Neural cell (in vitro differentiated cells): ENCODE measurements around the gene IL10. TPM values are rescaled to one million over a fixed set of nuclear protein-coding genes. Genes with fewer than 3 reads are reported as not detected.
"Not testable (repeated sequence)": the region's sequence is repeated elsewhere in the genome, so short reads cannot be mapped to it uniquely, and the experiment has no call there.

ENCODE experiments used
- H2AFZ ChIP-seq: fragments of 200-600, 300-800 bp; sonication (generic), shearing (Covaris generic); 2 replicates; pipeline ENCODE4 v1.6.0; 2014; ENCODE audit warnings: low read depth, mild to moderate bottlenecking, antibody characterized with exemption, low read length, moderate library complexity
- H3F3A ChIP-seq: fragments of 200-600 bp; shearing (Covaris generic); 2 replicates; pipeline ENCODE4 v1.6.1; 2016; ENCODE audit warnings: mild to moderate bottlenecking, moderate library complexity, mixed read lengths, antibody characterized with exemption, low read length; ENCODE audit not compliant: insufficient read depth, poor library complexity, severe bottlenecking
- H3K27ac ChIP-seq: fragments of 200-600, 300-800 bp; sonication (generic), shearing (Covaris generic); 2 replicates; pipeline ENCODE4 v1.5.1; 2014; ENCODE audit warnings: mild to moderate bottlenecking, low read length, moderate library complexity
- H3K27me3 ChIP-seq: fragments of 300-800, 200-600 bp; sonication (generic), shearing (Covaris generic); 2 replicates; pipeline ENCODE4 v1.6.0; 2014; ENCODE audit warnings: mild to moderate bottlenecking, low read depth, low read length, moderate library complexity; ENCODE audit not compliant: insufficient read depth
- H3K36me3 ChIP-seq: fragments of 300-800, 200-600 bp; sonication (generic), shearing (Covaris generic); 2 replicates; pipeline ENCODE4 v1.5.1; 2014; ENCODE audit warnings: mild to moderate bottlenecking, antibody characterized with exemption, low read length, moderate library complexity; ENCODE audit not compliant: insufficient read depth
- H3K4me2 ChIP-seq: fragments of 300-800, 200-600 bp; sonication (generic), shearing (Covaris generic); 2 replicates; pipeline ENCODE4 v1.6.0; 2014; ENCODE audit warnings: mild to moderate bottlenecking, low read length
- H3K4me3 ChIP-seq: fragments of 300-800, 200-600 bp; sonication (generic), shearing (Covaris generic); 2 replicates; pipeline ENCODE4 v1.5.1; 2014; ENCODE audit warnings: mild to moderate bottlenecking, low read length, moderate library complexity
- H3K79me2 ChIP-seq: fragments of 200-600 bp; shearing (Covaris generic); replicated peaks from 2 replicates; pipeline ENCODE4 v1.6.0; 2014; ENCODE audit warnings: mild to moderate bottlenecking, low read length, moderate library complexity; ENCODE audit not compliant: insufficient read depth
- H3K9ac ChIP-seq: fragments of 300-800, 200-600 bp; sonication (generic), shearing (Covaris generic); 2 replicates; pipeline ENCODE4 v1.6.1; 2016; ENCODE audit warnings: mild to moderate bottlenecking, low read length, mixed read lengths
- H3K9me2 ChIP-seq: fragments of 200-600 bp; shearing (Covaris generic); 2 replicates; pipeline ENCODE4 v1.6.1; 2016; ENCODE audit warnings: mild to moderate bottlenecking, low read length, mixed read lengths; ENCODE audit not compliant: insufficient read depth
- H3K9me3 ChIP-seq: fragments of 200-600, 300-800 bp; sonication (generic), shearing (Covaris generic); 2 replicates; pipeline ENCODE4 v1.6.1; 2016; ENCODE audit warnings: mild to moderate bottlenecking, mixed run types, low read length, moderate library complexity, mixed read lengths
- H4K20me1 ChIP-seq: fragments of 200-600 bp; shearing (Covaris generic); 2 replicates; pipeline ENCODE4 v1.6.1; 2016; ENCODE audit warnings: mild to moderate bottlenecking, mixed run types; ENCODE audit not compliant: insufficient read depth
- EP300 ChIP-seq: fragments of 450-650 bp; conservative IDR thresholded peaks from 2 replicates; pipeline ENCODE4 v1.6.1; 2014; ENCODE audit warnings: antibody characterized with exemption, mild to moderate bottlenecking, moderate library complexity; ENCODE audit not compliant: poor library complexity, severe bottlenecking
- EZH2 ChIP-seq: fragments of 200-600, 300-800 bp; shearing (Covaris generic), sonication (generic); IDR thresholded peaks from 2 replicates; pipeline ENCODE4 v1.6.1; 2014; ENCODE audit warnings: antibody characterized with exemption, low read length, borderline replicate concordance, mild to moderate bottlenecking; ENCODE audit not compliant: insufficient read depth, poor library complexity, severe bottlenecking
- MXI1 ChIP-seq: fragments of 450-650 bp; conservative IDR thresholded peaks from 2 replicates; pipeline ENCODE4 v1.6.1; 2014; ENCODE audit warnings: antibody characterized with exemption, mild to moderate bottlenecking; ENCODE audit not compliant: poor library complexity, severe bottlenecking
- POLR2AphosphoS5 ChIP-seq: IDR thresholded peaks from 2 replicates; pipeline ENCODE4 v1.6.1; 2012
- RAD21 ChIP-seq: fragments of 450-650 bp; conservative IDR thresholded peaks from 2 replicates; pipeline ENCODE4 v1.6.1; 2014; ENCODE audit warnings: antibody characterized with exemption, mild to moderate bottlenecking, moderate library complexity
- SMC3 ChIP-seq: fragments of 450-650 bp; conservative IDR thresholded peaks from 2 replicates; pipeline ENCODE4 v1.6.1; 2014; ENCODE audit warnings: antibody characterized with exemption, mild to moderate bottlenecking, moderate library complexity; ENCODE audit not compliant: poor library complexity
- TAF1 ChIP-seq: IDR thresholded peaks from 2 replicates; pipeline ENCODE4 v1.6.1; 2012; ENCODE audit warnings: low read depth
- polyA plus RNA-seq: library from polyadenylated mRNA; depleted of rRNA; stranded (reverse); fragments of >200 nt; gene quantifications from 2 replicates; pipeline ENCODE4 v1.2.3, GENCODE V29; 2014
- TF ChIP-seq, protein P1 (sequence below): IDR thresholded peaks from 2 replicates; pipeline ENCODE4 v1.6.1; 2012; ENCODE audit warnings: borderline replicate concordance
- TF ChIP-seq, protein P2 (sequence below): fragments of 450-650 bp; IDR thresholded peaks from 2 replicates; pipeline ENCODE4 v1.5.1; 2014; ENCODE audit warnings: antibody characterized with exemption, mild to moderate bottlenecking, moderate library complexity; ENCODE audit not compliant: poor library complexity, severe bottlenecking

Gene IL10
- polyA plus RNA-seq, 1 donor from 2014 or later, result not detected

DNA sequence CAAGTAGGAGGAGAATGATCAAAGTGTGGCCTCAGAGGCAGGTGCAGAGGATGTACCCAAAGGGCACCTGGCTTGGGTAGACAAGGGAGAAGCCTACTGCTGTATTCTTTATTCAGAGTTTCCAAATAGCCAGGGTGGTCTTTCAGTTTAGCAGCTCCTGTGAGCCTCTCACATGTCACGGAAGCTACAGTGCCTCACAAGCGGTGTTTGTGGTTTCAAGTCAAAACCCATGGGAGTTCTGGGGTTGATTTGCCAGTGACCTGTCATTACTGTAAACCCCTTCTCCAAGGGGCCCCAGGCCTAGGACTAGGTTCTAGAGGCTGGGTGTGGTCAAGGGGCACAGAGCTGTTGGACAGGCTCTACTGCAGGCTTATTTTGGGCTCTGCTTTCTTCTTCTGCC is 10.2 kb upstream of the IL10 start:
- Histone ChIP-seq H2AFZ (no peak overlapping the region), H3K9me2 (no peaks in the 10 kb centered on the region), H3K9me3 (no peaks in the 10 kb centered on the region), H3K27ac (no peak overlapping the region), H3K36me3 (no peaks in the 10 kb centered on the region), H3K79me2 (no peaks in the 10 kb centered on the region), H3K9ac (no peak overlapping the region), H4K20me1 (no peaks in the 10 kb centered on the region), H3F3A (no peaks in the 10 kb centered on the region), H3K4me2 (no peak overlapping the region), H3K4me3 (no peak overlapping the region), H3K27me3 (no peaks in the 10 kb centered on the region)
- TF ChIP-seq SMC3 (no peak), MXI1 (no peak), EP300 (no peak), TAF1 (no peak), RAD21 (no peak), POLR2AphosphoS5 (no peak), EZH2 (no peak)
- TF ChIP-seq, protein P1, sequence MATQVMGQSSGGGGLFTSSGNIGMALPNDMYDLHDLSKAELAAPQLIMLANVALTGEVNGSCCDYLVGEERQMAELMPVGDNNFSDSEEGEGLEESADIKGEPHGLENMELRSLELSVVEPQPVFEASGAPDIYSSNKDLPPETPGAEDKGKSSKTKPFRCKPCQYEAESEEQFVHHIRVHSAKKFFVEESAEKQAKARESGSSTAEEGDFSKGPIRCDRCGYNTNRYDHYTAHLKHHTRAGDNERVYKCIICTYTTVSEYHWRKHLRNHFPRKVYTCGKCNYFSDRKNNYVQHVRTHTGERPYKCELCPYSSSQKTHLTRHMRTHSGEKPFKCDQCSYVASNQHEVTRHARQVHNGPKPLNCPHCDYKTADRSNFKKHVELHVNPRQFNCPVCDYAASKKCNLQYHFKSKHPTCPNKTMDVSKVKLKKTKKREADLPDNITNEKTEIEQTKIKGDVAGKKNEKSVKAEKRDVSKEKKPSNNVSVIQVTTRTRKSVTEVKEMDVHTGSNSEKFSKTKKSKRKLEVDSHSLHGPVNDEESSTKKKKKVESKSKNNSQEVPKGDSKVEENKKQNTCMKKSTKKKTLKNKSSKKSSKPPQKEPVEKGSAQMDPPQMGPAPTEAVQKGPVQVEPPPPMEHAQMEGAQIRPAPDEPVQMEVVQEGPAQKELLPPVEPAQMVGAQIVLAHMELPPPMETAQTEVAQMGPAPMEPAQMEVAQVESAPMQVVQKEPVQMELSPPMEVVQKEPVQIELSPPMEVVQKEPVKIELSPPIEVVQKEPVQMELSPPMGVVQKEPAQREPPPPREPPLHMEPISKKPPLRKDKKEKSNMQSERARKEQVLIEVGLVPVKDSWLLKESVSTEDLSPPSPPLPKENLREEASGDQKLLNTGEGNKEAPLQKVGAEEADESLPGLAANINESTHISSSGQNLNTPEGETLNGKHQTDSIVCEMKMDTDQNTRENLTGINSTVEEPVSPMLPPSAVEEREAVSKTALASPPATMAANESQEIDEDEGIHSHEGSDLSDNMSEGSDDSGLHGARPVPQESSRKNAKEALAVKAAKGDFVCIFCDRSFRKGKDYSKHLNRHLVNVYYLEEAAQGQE, result no peak
- TF ChIP-seq, protein P2, sequence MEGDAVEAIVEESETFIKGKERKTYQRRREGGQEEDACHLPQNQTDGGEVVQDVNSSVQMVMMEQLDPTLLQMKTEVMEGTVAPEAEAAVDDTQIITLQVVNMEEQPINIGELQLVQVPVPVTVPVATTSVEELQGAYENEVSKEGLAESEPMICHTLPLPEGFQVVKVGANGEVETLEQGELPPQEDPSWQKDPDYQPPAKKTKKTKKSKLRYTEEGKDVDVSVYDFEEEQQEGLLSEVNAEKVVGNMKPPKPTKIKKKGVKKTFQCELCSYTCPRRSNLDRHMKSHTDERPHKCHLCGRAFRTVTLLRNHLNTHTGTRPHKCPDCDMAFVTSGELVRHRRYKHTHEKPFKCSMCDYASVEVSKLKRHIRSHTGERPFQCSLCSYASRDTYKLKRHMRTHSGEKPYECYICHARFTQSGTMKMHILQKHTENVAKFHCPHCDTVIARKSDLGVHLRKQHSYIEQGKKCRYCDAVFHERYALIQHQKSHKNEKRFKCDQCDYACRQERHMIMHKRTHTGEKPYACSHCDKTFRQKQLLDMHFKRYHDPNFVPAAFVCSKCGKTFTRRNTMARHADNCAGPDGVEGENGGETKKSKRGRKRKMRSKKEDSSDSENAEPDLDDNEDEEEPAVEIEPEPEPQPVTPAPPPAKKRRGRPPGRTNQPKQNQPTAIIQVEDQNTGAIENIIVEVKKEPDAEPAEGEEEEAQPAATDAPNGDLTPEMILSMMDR, result no peak

DNA sequence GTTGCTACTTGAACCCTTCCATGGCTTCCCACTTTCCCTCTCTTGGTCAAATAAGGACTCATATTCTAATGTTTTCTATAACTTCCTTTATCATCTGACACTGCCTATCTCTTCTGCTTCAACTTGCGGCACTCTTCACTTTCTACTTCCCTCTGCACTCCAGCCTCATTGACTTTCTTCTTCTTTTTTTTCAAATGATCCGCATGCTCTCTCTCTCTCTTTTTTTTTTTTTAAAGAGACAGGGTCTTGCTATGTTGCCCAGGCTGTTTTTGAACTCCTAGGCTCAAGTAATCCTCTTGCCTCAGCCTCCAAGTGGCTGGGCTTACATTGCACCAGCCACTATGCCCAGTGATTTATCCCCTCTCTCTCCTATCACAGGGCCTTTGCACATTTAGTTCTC is 7.3 kb upstream of the IL10 start:
- Histone ChIP-seq H3K9ac (no peak overlapping the region), H3K4me2 (no peak overlapping the region), H3K4me3 (no peak overlapping the region), H3K9me2 (no peaks in the 10 kb centered on the region), H3K36me3 (no peaks in the 10 kb centered on the region), H2AFZ (no peak overlapping the region), H3K9me3 (no peaks in the 10 kb centered on the region), H3F3A (no peaks in the 10 kb centered on the region), H3K27ac (no peak overlapping the region), H4K20me1 (no peaks in the 10 kb centered on the region), H3K79me2 (no peaks in the 10 kb centered on the region), H3K27me3 (no peaks in the 10 kb centered on the region)
- TF ChIP-seq EP300, result no peak
- no peak for TF ChIP-seq MXI1
- no peak for TF ChIP-seq RAD21
- TF ChIP-seq, protein P1, result no peak
- no peak for TF ChIP-seq EZH2
- no peak for TF ChIP-seq TAF1
- TF ChIP-seq POLR2AphosphoS5, result no peak
- TF ChIP-seq SMC3, result no peak
- TF ChIP-seq, protein P2, result no peak

DNA sequence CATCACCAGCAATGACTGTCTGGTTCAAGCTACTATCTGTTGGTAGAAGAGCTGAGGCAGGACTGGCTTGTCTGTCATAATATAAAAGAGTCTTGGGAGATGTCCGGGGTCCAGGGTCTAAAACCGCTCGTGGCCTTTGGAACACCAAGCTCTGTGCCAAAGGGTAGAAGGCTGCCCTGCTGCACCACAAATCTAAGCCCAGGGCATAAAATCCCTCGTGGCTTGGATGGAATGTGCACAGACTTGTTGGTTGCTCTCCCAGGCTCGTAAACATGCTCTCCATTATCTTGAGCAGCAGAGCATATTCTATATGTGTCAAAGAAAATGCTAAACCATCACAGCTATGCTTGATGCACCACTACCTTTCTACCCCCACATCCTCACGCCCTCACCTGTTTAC is 6.6 kb upstream of the IL10 start:
- not testable (repeated sequence) for H3K4me3 ChIP-seq, H2AFZ ChIP-seq, H3F3A ChIP-seq, H3K36me3 ChIP-seq, H3K27ac ChIP-seq, H3K79me2 ChIP-seq, H3K9me2 ChIP-seq, H3K4me2 ChIP-seq, H3K27me3 ChIP-seq, H3K9me3 ChIP-seq, H3K9ac ChIP-seq, H4K20me1 ChIP-seq
